Measurements from ENCODE around the gene KCNC4. TPM values are rescaled to one million over a fixed set of nuclear protein-coding genes. Genes with fewer than 3 reads are reported as not detected.

KCNC4 gene
- total RNA-seq, 1 donor, result 1.4 TPM

DNA sequence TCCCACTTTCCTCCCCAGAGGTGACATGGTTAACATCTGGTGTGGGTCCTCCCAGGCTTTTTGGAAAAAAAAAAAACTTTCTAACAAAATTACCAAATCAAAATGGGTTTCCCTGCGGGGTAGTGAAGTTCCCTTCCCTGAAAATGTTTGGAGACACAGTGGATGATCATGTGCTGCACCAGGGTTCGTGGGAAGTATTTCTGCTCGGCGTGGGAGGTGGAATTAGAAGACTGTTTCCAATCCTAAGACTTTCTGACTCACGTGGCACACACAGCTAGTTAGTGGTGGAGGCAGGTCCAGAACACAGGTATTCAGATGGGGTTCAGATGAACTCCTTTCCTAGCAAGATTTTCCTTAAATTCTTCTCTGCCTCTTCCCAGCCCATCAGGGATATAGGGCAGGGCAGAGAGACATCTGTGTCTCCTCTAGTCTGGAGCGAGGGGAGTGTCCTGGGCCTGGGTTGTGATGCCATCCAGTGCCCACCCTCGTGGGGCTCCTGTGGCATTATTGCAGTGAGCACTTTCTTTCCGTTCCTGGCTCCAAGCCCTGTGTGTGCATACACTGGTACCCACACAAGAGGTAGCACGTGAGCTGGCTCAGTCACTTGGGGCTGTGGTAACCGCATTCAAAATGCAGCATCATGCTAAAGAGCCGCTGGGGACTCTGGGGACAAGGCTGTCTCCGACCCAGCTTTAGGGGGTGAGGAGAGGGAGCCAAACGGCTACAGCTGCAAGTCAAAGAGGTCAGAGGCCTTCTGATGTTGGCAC lies 27.5 kb downstream of the KCNC4 start:
- TF ChIP-seq, protein P1, sequence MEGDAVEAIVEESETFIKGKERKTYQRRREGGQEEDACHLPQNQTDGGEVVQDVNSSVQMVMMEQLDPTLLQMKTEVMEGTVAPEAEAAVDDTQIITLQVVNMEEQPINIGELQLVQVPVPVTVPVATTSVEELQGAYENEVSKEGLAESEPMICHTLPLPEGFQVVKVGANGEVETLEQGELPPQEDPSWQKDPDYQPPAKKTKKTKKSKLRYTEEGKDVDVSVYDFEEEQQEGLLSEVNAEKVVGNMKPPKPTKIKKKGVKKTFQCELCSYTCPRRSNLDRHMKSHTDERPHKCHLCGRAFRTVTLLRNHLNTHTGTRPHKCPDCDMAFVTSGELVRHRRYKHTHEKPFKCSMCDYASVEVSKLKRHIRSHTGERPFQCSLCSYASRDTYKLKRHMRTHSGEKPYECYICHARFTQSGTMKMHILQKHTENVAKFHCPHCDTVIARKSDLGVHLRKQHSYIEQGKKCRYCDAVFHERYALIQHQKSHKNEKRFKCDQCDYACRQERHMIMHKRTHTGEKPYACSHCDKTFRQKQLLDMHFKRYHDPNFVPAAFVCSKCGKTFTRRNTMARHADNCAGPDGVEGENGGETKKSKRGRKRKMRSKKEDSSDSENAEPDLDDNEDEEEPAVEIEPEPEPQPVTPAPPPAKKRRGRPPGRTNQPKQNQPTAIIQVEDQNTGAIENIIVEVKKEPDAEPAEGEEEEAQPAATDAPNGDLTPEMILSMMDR (IDR thresholded peaks at IDR 0.05; ENCODE audit: extremely low read depth, low read depth, low read length), result no peak
- H3K9me3 ChIP-seq (ENCODE audit: low read depth, low read length), result no peaks in the 10 kb centered on the region
- no peaks in the 10 kb centered on the region for H3K79me2 ChIP-seq (ENCODE audit: insufficient read depth, low read length)
- H3K36me3 ChIP-seq (ENCODE audit: insufficient read depth, low read length), result no peaks in the 10 kb centered on the region
- H3K4me3 ChIP-seq (ENCODE audit: insufficient read depth, low read length), result no peak overlapping the region
- H4K20me1 ChIP-seq (ENCODE audit: insufficient read depth, low read length), result no peaks in the 10 kb centered on the region
- no peak overlapping the region for H3K4me2 ChIP-seq (ENCODE audit: insufficient read depth, low read length)
- H2AFZ ChIP-seq (ENCODE audit: low read length), result no peak overlapping the region
- peaks cover 31% of the 10 kb centered on the region for H3K4me1 ChIP-seq (ENCODE audit: insufficient read depth, low read length)
- H3K27ac ChIP-seq (ENCODE audit: low read depth, low read length), result no peak overlapping the region
- DNase-seq (ENCODE audit: insufficient read length, low spot score, missing footprints), result no peak
- H3K27me3 ChIP-seq (ENCODE audit: insufficient read depth, low read length), result peaks cover 3% of the 10 kb centered on the region

DNA sequence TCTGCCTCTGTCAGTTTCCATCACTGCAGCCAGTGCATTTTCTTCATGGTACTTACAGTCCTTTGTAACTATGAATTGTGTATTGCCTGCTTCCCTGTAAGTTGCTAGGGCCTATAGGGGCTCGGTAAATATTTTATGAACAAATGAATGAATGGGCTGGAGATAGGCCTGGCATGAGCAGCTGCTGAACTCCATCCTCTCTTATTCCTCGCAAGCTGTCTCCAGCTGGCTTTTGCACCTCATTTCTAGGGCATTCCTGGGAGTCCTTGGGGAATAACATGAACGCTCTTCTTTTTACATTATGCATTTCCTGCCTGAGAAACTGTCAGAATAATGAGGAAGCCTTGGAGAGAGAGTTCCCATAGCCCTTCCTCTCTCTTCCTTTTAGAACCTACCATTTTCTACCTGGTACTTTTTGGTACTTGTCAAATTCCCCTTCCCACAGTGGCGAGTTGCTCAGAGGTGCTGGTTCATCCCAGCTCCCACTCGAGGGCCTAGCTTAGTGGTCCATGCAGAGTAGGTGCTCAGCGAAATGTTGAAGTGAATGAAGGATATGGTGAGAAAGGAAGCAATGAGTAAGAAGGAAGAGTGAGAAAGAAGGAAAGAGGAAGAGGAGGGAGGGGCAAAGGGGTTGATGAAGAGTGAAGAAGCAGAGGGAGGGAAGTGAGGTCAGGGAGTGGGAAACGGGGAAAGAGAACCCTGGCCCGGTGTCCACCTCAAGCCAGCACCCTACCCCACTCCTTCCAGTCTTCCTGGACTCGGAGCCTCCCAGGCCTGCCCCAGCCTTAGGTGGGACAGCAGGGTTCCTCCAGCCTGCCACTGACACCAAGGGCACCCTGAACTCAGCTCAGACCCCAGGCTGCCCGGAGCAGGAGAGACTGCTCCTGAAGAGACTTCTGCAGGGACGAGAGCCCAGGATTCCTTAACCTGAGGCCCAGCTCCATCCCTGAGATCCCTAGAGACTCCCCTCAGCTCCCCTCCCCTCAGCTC lies 29.6 kb downstream of the KCNC4 start:
- no peak for DNase-seq (ENCODE audit: insufficient read length, low spot score, missing footprints)
- H3K27me3 ChIP-seq (ENCODE audit: insufficient read depth, low read length), result peaks cover 3% of the 10 kb centered on the region
- no peaks in the 10 kb centered on the region for H3K36me3 ChIP-seq (ENCODE audit: insufficient read depth, low read length)
- no peak overlapping the region for H3K27ac ChIP-seq (ENCODE audit: low read depth, low read length)
- H3K79me2 ChIP-seq (ENCODE audit: insufficient read depth, low read length), result no peaks in the 10 kb centered on the region
- H2AFZ ChIP-seq (ENCODE audit: low read length), result no peak overlapping the region
- TF ChIP-seq, protein P1 (IDR thresholded peaks at IDR 0.05; ENCODE audit: extremely low read depth, low read depth, low read length), result no peak
- H4K20me1 ChIP-seq (ENCODE audit: insufficient read depth, low read length), result no peaks in the 10 kb centered on the region
- no peak overlapping the region for H3K4me3 ChIP-seq (ENCODE audit: insufficient read depth, low read length)
- peaks cover 25% of the 10 kb centered on the region for H3K4me1 ChIP-seq (ENCODE audit: insufficient read depth, low read length)
- H3K4me2 ChIP-seq (ENCODE audit: insufficient read depth, low read length), result no peak overlapping the region
- H3K9me3 ChIP-seq (ENCODE audit: low read depth, low read length), result no peaks in the 10 kb centered on the region

DNA sequence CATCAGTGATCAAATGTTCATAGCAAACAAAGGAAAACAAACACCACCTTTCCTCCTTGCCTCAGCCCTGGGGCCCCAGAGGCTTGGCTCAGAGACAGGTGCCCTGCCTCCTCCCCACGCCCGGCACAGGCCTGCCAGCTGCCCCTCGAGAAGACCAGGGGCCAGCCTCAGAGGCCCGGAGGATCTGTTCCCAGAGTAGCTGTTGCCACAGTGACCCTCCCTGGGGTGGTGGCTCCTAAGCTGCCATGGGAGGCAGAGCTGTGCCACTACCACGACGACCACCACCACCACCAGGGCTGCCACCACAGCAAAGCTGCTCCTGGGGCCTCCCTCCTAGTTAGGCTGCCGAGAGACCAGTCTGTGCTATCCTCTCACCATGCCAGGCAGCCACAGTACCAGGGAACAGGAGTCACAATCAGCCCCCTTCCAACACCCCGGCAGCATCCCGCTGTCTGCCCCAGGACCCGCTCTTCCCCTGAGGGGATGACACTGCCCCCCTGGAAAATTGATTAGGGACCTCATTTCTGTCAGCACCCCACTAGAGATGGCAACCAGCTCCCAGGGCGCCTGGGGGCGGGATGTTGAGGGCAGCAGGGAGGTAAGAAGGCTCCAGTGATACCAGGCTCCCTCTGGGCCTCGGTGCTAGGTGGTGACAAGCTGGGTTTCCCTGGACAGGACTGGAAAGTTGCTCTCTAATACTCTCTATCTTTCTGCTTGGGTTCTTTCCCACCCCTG lies 30.5 kb downstream of the KCNC4 start:
- Histone ChIP-seq H3K4me2 (ENCODE audit: insufficient read depth, low read length) (no peak overlapping the region), H3K9me3 (ENCODE audit: low read depth, low read length) (no peaks in the 10 kb centered on the region), H3K4me3 (ENCODE audit: insufficient read depth, low read length) (no peak overlapping the region), H2AFZ (ENCODE audit: low read length) (no peak overlapping the region), H3K79me2 (ENCODE audit: insufficient read depth, low read length) (no peaks in the 10 kb centered on the region), H3K4me1 (ENCODE audit: insufficient read depth, low read length) (peaks cover 16% of the 10 kb centered on the region), H3K27ac (ENCODE audit: low read depth, low read length) (no peak overlapping the region), H4K20me1 (ENCODE audit: insufficient read depth, low read length) (no peaks in the 10 kb centered on the region), H3K27me3 (ENCODE audit: insufficient read depth, low read length) (peaks cover 8% of the 10 kb centered on the region), H3K36me3 (ENCODE audit: insufficient read depth, low read length) (no peaks in the 10 kb centered on the region)
- TF ChIP-seq, protein P1 (IDR thresholded peaks at IDR 0.05; ENCODE audit: extremely low read depth, low read depth, low read length), result no peak
- no peak for DNase-seq (ENCODE audit: insufficient read length, low spot score, missing footprints)
